Measurements from ENCODE around the gene RYR2.

DNA sequence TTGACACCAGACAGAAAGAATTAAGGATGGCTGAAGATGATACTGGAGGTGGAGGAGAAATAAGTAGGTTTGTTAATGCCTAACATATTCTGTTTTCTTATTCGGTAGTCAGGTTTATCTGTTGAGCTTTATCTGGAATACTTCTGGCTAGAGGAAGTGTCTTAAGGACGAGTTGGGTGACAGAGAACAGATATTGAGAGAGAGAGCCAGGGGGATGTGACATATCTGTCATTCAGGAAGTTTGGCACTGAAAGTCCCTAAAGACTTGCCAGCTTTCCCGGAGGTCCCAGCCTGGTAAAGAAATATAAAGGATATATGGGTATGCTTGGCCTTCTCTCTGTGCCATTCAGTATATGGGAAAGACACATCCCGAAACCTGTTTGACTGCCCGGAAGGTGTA lies 568.2 kb downstream of the RYR2 start:
- TF ChIP-seq CTCF (IDR thresholded peaks at IDR 0.05) (no peak), POLR2A (IDR thresholded peaks at IDR 0.05) (no peak)

All from tibial nerve (tissue), 3 donors.